ES-I3 (cell line): ENCODE data around the gene ARHGEF39.
"Not testable (repeated sequence)": the region's sequence is repeated elsewhere in the genome, so short reads cannot be mapped to it uniquely, and the experiment has no call there.

Experiments used
- H3K36me3 ChIP-seq: 2 replicates; pipeline ENCODE4 v1.6.1; 2013; ENCODE audit warnings: mild to moderate bottlenecking, low read length, control low read depth, moderate library complexity; ENCODE audit not compliant: insufficient read depth
- H3K4me1 ChIP-seq: 2 replicates; pipeline ENCODE4 v1.6.1; 2013; ENCODE audit warnings: mild to moderate bottlenecking, control low read depth, low read length; ENCODE audit not compliant: insufficient read depth
- H3K9ac ChIP-seq: 2 replicates; pipeline ENCODE4 v1.6.1; 2013; ENCODE audit warnings: low read depth, mild to moderate bottlenecking, low read length, moderate library complexity
- H3K9me3 ChIP-seq: 2 replicates; pipeline ENCODE4 v1.6.1; 2013; ENCODE audit warnings: mild to moderate bottlenecking, low read length, moderate library complexity; ENCODE audit not compliant: control insufficient read depth, insufficient read depth

The ARHGEF39 gene

DNA sequence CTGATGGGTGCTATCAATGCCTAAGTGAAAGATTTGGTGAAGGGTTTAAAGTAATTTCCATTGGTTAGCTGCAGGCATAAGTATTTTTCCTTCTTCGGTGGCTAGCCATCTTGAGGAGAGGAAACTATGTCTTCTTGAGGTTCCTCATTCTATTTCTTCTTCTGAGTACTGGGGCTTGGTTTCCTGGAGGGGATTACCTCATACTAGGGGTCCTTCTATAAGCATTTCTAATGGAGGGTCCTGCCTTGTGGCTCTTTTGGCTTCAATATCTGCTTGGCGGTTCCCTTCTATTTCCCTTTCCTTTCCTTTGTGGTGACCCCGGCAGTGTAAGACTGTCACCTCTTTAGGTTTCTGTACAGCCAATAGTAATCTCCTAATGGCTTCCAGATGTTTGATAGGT, 23.5 kb downstream of the ARHGEF39 start:
- not testable (repeated sequence) for H3K4me1 ChIP-seq, H3K9ac ChIP-seq, H3K36me3 ChIP-seq, H3K9me3 ChIP-seq

DNA sequence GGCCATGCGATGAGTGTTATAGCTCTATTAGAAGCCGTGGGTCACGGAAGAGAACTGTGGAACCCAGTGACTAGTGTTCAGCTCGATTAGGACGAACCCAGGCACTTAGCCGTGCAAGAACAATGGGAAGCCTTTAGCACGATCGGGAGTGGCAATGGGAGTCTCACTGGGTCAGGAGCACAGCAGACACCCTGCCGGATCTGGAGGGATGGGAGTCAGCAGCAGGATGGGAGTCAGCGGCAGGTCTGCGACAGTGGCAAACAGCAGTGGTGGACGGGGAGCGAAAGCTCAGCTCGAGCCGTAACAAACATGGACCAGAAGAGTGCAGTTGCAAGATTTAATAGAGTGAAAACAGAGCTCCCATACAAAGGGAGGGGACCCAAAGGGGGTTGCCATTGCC, 24.6 kb downstream of the ARHGEF39 start:
- not testable (repeated sequence) for H3K4me1 ChIP-seq, H3K9ac ChIP-seq, H3K36me3 ChIP-seq, H3K9me3 ChIP-seq

DNA sequence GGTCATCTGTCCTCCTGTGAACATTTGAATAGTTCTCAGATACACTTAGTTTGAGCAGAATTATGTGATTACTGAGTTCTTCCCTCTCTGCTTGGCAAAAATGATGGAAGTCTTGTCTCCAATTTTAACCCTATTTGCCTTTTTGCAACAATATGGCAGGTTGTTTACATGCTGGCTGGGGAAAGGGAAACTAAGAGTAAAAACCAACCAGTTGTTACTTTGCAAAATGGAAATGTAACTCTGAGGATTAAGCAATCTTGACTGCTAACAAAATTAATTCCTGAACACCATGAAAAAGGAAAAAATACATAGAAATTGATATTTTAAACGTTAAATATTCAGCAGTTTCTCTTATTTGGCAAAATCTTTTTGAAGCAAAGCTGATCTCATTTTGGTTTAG, 25.4 kb downstream of the ARHGEF39 start:
- H3K36me3 ChIP-seq: no peaks in the 10 kb centered on the region
- no peak overlapping the region for H3K9ac ChIP-seq
- H3K9me3 ChIP-seq: no peaks in the 10 kb centered on the region
- no peaks in the 10 kb centered on the region for H3K4me1 ChIP-seq

DNA sequence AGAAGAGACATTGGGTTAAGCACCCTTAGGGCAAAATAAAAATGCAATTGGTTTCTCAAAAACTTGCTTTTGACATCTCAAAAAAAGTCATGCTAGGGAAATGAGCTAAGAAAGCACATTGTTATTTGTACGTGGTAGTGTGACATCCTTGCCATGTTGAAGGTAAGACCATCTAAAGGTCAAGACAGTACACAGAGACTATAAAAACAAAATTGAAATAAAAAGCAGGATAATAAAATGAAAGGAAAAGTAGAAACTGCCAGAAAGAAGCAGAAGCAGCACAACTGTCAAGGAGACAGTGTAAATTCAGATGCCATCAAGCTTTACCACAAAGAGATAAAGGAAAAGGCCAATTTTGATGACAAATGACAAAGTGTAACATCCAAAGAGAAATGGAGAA, 25.8 kb downstream of the ARHGEF39 start:
- not testable (repeated sequence) for H3K36me3 ChIP-seq, H3K9me3 ChIP-seq, H3K9ac ChIP-seq, H3K4me1 ChIP-seq

DNA sequence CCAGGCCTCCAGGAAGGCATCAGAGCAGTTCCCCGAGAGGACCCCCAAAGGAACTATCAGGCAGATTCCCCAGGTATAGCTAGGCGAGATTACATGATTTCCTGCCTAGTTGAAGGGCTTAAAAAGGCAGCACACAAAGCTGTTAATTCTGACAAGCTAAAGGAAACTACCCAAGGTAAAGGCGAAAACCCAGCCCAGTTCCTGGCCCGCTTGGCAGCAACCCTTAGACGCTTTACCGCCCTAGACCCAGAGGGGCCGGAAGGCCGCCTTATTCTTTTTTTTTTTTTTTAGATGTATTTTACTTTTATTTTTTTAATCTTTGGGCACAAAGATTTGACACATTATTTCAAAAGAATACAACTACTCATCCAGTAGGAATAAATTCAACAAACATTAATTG, 26.2 kb downstream of the ARHGEF39 start:
- H3K9ac ChIP-seq, H3K4me1 ChIP-seq, H3K9me3 ChIP-seq, H3K36me3 ChIP-seq: not testable (repeated sequence)

DNA sequence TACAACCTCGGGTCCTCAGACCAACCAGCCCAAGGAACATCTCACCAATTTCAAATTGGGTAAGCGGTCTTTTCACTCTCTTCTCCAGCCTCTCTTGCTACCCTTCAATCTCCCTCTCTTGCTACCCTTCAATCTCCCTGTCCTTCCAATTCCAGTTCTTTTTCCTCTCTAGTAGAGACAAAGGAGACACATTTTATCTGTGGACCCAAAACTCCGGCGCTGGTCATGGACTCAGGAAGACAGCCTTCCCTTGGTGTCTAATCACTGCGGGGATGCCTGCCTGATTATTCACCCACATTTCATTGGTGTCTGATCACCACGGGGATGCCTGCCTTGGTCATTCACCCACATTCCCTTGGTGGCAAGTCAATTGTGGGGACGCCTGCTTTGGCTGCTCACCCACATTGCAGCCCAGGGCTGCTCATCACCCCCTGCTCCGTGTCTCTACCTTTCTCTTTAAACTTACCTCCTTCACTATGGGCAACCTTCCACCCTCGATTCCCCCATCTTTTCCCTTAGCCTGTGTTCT, 27.5 kb downstream of the ARHGEF39 start:
- not testable (repeated sequence) for H3K9ac ChIP-seq, H3K36me3 ChIP-seq, H3K9me3 ChIP-seq, H3K4me1 ChIP-seq

DNA sequence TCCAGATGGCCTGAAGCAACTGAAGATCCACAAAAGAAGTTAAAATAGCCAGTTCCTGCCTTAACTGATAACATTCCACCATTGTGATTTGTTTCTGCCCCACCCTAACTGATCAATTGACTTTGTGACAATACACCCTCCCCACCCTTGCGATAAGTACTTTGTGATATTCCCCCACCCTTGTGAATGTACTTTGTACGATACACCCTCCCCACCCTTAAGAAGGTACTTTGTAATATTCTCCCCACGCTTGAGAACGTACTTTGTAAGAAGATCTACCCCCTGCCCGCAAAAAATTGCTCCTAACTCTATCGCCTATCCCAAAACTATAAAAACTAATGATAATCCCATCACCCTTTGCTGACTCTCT, 28.1 kb downstream of the ARHGEF39 start:
- not testable (repeated sequence) for H3K9me3 ChIP-seq, H3K4me1 ChIP-seq, H3K36me3 ChIP-seq, H3K9ac ChIP-seq

DNA sequence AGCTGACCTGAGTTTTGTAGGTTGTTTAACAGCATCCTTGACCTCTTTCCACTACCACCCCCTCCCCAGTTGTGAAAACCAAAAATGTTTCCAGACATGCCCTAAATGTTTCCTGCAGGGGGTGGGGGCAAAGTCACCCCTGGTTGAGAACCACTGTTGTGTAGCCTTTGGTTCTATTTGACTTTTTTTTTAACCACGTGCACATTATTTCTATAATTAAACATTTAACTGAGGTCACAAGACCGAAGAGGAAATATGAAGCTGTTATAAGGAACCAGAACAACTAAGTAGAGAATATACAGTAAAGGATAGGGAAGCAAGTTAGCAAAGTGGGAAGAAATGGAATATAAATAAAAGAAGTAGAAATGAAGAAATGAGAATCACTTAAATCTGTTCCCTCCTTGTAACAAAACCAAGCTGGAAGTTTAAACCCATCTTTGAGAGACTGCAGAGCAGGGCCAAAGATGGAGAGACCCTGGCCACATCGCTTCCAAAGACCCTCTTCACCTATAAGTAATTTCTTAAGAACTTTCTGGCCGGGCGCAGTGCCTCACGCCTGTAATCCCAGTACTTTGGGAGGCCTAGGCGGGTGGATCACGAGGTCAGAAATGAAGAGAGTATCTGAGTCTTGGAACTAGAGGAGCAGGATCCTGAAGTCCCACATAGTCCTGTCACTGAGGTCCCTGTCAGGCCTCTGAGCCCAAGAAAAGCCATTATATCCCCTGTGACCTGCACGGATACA, 28.7 kb downstream of the ARHGEF39 start:
- H3K9me3 ChIP-seq: no peaks in the 10 kb centered on the region
- no peak overlapping the region for H3K9ac ChIP-seq
- H3K4me1 ChIP-seq: no peaks in the 10 kb centered on the region
- no peaks in the 10 kb centered on the region for H3K36me3 ChIP-seq

DNA sequence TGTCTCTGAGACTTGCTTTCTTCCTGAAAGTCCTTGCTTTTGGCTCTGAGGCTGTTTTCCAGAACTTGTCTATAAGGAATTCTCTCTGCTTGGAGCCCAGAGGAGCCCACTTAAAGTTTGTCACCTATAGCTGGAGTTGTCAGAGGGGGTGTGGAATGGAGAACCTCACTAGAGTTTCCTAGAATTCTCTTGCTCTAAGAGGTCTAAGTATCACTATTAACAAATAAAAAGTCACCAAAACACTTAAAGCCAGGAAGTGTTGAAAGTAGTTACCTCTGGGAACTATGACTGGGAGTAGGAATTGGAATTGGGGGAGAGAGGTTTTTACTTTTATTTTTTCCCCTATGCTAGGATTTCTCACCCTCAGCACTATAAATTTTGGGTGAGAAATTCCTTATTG, 29.3 kb downstream of the ARHGEF39 start:
- Histone ChIP-seq H3K9me3 (no peaks in the 10 kb centered on the region), H3K36me3 (no peaks in the 10 kb centered on the region), H3K9ac (no peak overlapping the region), H3K4me1 (no peaks in the 10 kb centered on the region)

DNA sequence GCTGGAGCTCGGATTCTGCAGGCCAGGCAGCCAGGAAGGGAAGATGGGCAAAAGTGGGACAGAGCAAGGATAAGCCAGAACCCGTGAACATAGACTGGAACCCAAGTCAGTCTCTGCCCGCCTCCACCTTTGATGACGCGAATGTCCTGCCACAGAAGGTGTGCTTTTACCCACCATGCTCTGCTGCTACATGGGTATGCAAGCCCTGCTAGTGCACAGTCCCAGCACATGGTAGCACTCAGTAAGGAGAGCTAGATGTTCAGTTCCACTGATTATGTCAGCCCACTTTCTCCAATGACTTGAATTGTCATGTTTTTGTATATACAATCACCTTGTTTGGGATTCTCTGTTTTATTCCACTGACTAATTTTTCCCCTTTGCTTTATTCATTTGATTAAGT, 35.4 kb downstream of the ARHGEF39 start:
- Histone ChIP-seq H3K9me3 (no peaks in the 10 kb centered on the region), H3K36me3 (no peaks in the 10 kb centered on the region), H3K4me1 (no peaks in the 10 kb centered on the region), H3K9ac (no peak overlapping the region)

DNA sequence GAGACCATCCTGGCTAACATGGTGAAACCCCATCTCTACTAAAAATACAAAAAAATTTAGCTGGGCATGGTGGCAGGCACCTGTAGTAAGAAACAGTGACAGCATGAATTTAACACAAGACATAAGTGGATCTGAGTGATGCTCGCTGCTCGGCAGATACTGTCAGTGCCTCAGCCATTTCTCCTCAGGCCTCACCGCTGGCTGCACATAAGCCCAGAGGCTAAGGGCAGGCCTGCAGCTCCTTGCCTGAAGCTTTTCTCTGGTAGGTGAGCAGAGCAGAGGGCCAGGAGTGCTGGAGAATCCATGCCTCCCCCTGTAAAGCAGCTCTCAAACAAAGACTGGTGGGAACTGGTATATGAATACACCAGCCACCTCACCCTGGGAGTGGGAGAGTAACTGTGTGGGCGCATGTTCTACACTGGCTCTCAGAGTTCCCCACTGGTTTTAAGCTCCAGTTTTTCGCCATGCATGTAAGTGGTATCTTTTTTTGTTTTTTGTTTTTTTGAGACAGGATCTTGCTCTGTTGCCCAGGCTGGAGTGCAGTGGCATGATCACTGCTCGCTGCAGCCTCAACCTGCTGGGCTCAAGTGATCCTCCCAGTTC, 36.5 kb downstream of the ARHGEF39 start:
- Histone ChIP-seq H3K9ac (no peak overlapping the region), H3K9me3 (no peaks in the 10 kb centered on the region), H3K4me1 (no peaks in the 10 kb centered on the region), H3K36me3 (no peaks in the 10 kb centered on the region)

DNA sequence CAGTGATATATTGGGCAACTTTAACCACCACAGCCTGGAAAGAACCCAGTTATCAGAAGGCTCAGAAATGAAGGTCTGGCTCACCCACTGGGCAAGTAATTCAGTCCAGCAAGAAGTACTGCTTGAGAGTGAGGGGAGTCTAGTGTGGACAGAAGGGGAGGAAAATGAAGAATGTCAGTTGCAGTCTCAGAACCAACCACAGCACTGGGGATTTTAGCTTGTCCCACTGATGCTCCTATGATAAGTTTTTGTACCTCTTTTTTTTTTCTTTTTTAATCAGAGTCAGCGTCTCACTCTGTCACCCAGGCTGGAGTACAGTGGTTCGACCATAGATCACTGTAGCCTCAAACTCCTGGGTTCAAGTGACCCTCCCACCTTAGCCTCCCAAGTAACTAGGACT, 37.4 kb downstream of the ARHGEF39 start:
- Histone ChIP-seq H3K36me3 (no peaks in the 10 kb centered on the region), H3K9ac (no peak overlapping the region), H3K9me3 (no peaks in the 10 kb centered on the region), H3K4me1 (no peaks in the 10 kb centered on the region)

DNA sequence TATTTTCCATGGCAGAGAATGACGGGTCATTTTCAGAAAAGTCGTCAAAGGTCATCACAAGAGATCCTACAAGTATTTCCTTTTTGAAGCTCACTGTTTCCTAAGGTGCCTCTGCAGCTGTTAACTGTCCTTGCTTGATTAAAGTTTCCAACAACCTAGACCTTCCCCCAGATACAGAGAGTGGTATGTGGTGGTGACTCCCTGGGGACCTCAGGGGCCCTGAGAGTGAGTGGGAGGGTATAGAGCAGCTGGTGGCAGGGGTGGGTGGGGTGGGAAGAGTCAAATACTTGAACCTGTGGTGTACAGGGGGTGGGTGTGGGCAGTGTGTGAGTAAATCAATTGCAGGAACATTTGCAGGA, 45.2 kb downstream of the ARHGEF39 start:
- Histone ChIP-seq H3K9me3 (no peaks in the 10 kb centered on the region), H3K36me3 (no peaks in the 10 kb centered on the region), H3K4me1 (no peaks in the 10 kb centered on the region), H3K9ac (no peak overlapping the region)

DNA sequence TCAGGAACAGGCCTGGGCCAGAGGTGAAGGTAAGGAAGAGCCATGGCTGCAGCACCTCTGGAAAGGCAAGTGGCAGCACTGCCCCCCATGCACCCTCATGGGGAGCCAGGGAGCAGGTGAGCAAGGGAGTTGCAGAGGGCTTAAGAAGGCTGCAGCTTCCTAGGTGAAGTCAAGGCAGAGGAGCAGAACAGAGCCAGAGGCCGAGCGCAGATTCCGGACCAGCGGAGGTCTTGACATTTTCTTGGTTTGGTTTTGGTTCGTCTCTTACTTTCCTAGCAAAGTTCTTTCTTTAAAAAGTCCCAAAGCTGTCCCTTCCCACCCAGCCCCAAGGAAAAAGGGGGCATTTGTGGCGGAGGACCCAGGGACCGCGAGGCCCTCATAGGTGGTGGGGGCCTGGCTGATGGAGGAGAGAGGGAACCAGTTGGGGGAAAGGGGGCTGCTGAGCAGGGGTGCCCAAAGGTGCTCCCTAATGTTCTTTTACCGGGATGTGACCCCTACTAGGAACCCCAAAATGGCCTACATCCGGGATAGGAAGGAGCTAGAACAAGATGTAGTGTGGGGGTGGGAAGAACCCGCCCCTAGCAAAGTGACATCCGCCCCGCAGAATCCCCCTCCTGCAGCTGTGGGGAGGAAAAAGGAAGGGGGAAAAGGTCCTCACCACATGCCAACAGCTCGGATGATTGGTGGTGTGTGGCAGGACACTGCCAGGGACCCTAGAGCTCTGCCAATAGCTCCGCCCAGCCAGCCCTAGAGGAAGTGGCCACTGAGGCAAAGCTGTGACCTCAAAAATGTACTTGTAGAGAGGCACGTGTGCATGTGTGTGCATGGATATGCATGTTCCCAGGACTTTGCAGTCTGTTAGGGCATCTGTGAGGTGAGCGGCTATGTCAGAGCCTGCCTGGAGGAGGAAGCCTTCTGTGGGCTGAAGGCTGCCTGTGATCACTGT, 45.9 kb downstream of the ARHGEF39 start:
- H3K36me3 ChIP-seq: no peaks in the 10 kb centered on the region
- no peaks in the 10 kb centered on the region for H3K4me1 ChIP-seq
- no peak overlapping the region for H3K9ac ChIP-seq
- H3K9me3 ChIP-seq: no peaks in the 10 kb centered on the region

DNA sequence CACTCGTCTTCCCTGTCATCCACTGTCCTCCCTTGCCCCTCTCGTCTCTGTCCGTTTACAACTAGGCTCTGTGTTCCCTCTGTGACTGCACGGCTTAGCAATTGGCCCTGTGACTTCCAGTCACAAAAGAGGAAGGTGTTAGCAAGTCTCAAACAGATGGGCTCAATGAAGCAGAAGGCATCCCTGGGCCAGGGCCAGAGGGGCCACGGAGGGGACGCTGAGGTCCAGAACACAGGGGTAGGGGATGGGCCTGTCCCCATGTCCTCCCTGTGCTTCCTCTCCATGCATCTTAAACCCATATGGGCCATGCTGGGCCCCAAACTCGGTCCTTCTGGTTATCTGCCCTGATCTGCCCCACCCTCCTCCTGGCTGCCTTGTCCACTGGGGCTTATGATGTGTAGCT, 46.7 kb downstream of the ARHGEF39 start, which contains the start of gene CD72:
CD72 (minus strand) TSS at position 89 of the 403 bp plus-strand sequence. CDS start 110 bp downstream, outside the sequence.
- Histone ChIP-seq H3K9me3 (no peaks in the 10 kb centered on the region), H3K36me3 (no peaks in the 10 kb centered on the region), H3K9ac (peak within 1 kb of the TSS; percentile 73), H3K4me1 (no peaks in the 10 kb centered on the region)
